ENCODE measurements around the gene TTC21B.
"Not testable (repeated sequence)": the region's sequence is repeated elsewhere in the genome, so short reads cannot be mapped to it uniquely, and the experiment has no call there.

TTC21B gene

DNA sequence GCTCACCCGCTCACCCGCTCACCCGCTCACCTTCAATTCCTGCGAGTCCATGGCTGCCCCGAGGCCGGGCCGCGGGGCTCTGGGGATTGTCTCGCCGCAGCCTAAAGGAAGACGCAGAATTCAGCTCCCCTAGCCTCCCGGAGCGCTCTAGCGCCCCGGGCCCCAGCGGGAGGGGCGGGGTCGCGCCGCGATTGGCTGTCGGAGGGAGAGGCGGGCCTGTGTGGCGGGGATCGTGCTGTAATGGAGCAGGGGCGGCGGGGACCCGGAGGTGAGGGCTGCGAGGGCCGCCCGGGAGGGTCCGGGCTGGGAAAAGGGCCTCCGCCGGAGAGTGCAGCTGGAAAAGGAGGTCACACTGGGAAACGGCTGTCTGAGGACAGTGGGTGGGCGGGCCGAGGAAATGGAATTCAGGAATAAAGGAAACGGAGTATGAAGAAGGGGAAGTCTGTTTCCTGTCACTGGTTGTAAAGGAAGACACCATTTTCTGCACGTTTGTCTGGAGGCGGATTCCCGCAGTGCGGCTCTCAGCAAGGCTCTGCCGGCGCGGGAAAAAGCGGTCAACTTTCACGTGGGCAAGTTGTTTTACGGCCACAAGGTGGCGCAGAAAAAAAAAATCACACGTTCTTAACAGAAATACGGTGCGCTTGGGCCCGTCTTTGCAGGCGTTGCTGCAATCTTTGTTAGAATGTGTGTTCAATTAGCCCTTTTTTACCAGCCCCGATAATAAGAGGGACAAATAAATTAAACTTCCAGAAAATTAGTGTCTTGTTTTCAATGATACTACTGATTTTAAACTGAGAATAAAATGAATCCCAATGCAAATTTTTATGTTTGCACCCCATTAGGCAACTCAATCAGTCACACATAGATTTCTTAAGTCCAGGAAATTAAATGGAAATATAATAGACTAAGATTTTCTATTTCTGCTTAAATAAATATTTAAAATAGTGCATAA, at the start of gene TTC21B:
Gene TTC21B (minus strand): TSS at position 122 of the 952 bp plus-strand sequence. CDS start 71 bp downstream, at position 51.
- H3K4me3 ChIP-seq (ENCODE audit: low read depth, low read length) = peak within 1 kb of the TSS; percentile 62

- H3K4me3 ChIP-seq (ENCODE audit: low read depth, low read length) = no peak overlapping the region
Observed at GRCh38 chr2:166000401-166000800, 46.8 kb upstream of the TTC21B start.

- no peak overlapping the region for H3K4me3 ChIP-seq (ENCODE audit: low read depth, low read length)
Observed at GRCh38 chr2:165990846-165991245, 37.3 kb upstream of the TTC21B start.

DNA sequence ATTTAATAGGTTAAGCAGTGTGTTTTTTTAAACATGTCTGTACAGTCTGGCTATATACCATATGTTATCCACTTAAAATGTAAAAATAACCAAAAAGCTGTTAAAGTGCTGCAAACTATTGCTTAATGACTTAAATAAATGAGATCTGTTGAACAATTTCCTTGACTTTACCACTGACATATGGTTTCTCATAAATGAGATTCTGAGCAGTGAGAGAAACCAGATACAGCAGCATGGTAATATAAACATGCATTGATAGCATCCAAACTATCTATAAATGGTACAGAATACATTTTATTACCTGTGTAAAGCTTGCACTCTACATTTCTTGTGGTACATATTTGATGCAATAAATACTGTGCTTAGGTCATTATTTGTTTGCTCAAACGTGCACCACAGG, 36.3 kb upstream of the TTC21B start:
- no peak overlapping the region for H3K4me3 ChIP-seq (ENCODE audit: low read depth, low read length)

GRCh38 chr2:165985120-165985519, 31.5 kb upstream of the TTC21B start:
- H3K4me3 ChIP-seq (ENCODE audit: low read depth, low read length) = no peak overlapping the region

DNA sequence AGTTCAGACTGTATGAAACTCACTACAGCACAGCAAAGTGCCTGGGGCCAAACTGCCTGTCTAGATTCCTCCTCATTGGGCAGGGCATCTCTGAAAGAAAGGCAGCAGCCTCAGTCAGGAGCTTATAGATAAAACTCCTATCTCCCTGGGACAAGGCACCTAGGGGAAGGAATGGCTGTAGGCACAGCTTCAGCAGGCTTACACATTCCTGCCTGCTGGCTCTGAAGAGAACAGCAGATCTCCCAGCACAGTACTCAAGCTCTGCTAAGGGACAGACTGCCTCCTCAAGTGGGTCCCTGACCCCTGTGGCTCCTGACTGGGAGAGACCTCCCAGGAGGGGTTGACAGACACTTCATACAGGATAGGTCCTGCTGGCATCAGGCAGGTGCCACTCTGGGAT, 18.6 kb upstream of the TTC21B start:
- not testable (repeated sequence) for H3K4me3 ChIP-seq (ENCODE audit: low read depth, low read length)

DNA sequence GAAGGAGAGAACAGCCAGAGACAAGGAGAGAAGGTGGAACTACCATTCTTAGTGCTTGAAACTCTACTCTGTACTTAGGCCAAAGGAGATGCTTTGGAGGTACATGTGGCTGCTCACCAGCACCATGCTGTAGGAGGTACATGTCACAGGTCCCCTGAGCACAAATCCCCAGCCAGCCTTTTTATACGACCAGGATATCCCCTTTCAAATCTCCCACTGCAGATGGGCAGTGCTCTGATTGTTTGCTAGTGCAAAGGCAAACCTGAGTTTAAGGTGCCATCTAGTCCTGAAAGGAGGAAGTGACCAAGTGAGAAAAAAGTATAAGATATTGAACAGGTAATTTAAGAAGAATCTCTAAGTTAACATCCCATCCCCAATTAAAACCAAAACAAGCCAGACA, 17.1 kb upstream of the TTC21B start:
- H3K4me3 ChIP-seq (ENCODE audit: low read depth, low read length) = no peak overlapping the region

DNA sequence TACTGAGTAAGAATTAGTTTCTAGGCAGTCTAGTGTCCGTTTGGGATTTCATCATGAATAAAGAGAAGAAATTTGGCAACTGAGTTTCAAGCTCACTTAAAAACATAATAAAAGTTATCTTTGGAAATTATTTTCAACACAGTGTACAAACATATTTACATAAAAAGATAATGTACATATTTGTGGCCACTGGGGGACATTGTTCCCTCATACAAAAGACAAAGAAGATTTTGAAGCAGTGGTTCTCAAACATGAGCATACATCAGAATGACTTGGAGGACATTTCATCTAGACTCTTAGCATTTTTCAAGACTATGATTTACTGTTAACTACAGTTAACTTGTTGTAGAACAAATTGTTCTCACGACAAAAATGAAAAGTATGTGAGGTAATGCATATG, 15.7 kb upstream of the TTC21B start:
- no peak overlapping the region for H3K4me3 ChIP-seq (ENCODE audit: low read depth, low read length)

GRCh38 chr2:165967746-165968145, 14.2 kb upstream of the TTC21B start:
- no peak overlapping the region for H3K4me3 ChIP-seq (ENCODE audit: low read depth, low read length)

- H3K4me3 ChIP-seq (ENCODE audit: low read depth, low read length) = no peak overlapping the region
Observed at GRCh38 chr2:165961818-165962217, 8.2 kb upstream of the TTC21B start.

DNA sequence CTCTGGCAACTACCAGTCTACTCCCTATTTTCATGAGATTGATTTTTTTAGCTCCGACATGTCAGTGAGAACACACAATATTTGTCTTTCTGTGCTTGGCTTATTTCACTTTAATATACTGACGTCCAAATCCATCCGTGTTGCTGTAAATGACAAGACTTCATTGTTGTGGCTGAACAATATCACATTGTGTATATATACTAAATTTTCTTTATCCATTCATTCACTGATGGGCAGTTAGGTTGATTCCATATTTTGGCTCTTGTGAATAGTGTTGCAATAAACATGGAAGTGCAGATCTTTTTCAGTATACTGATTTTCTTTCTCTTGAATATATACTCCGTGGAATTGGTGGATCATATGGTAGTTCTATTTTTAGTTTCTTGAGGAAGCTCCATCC, 5.8 kb upstream of the TTC21B start:
- H3K4me3 ChIP-seq (ENCODE audit: low read depth, low read length) = no peak overlapping the region

GRCh38 chr2:165958313-165958960, 4.9 kb upstream of the TTC21B start:
- no peak overlapping the region for H3K4me3 ChIP-seq (ENCODE audit: low read depth, low read length)

DNA sequence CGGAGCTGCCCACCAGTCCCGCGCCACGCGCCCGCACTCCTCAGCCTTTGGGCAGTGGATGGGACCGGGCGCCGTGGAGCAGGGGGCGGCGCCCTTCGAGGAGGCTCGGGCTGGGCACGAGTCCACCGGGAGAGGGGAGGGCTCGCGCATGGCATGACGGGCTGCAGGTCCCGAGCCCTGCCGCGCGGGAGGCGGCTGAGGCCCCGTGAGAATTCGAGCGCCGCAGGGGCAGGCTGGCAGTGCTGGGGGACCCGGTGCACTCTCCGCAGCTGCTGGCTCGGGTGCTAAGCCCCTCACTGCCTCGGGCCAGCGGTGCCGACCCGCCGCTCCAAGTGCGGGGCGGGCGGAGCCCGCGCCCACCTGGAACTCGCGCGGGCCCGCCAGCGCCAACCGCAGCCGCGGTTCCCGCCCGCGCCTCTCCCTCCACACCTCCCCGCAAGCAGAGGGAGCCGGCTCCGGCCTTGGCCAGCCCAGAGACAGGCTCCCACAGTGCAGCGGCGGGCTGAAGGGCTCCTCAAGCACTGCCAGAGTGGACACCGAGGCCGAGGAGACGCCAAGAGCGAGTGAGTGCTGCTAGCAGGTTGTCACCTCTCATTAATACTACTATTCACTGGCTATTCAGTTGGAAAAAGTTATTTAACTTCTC, 3.6 kb upstream of the TTC21B start:
- H3K4me3 ChIP-seq (ENCODE audit: low read depth, low read length) = no peak overlapping the region

GRCh38 chr2:165953306-165953654, 296 bp downstream of the TTC21B start:
- H3K4me3 ChIP-seq (ENCODE audit: low read depth, low read length) = peak overlapping the region; percentile 62

GRCh38 chr2:165952741-165953211, 800 bp downstream of the TTC21B start:
- peak overlapping the region; percentile 62 for H3K4me3 ChIP-seq (ENCODE audit: low read depth, low read length)

DNA sequence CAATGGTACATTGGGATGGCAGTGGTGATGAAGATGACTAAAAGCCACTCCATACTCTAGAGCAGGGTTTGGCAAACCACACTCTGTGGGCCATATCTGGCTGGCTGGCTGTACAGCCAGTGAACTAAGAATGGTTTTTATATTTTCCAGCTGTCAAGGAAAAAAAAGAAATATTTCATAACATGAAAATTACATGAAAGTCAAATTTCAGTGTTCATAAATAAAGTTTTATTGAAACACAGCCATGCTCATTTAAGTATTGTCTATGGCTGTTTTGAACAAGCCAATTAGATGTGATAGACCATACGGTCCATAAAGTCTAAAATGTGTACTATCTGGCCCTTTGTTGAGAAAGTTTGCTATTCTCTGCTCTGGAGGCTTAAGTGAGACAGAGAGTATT, 1.5 kb downstream of the TTC21B start:
- H3K4me3 ChIP-seq (ENCODE audit: low read depth, low read length) = no peak overlapping the region

DNA sequence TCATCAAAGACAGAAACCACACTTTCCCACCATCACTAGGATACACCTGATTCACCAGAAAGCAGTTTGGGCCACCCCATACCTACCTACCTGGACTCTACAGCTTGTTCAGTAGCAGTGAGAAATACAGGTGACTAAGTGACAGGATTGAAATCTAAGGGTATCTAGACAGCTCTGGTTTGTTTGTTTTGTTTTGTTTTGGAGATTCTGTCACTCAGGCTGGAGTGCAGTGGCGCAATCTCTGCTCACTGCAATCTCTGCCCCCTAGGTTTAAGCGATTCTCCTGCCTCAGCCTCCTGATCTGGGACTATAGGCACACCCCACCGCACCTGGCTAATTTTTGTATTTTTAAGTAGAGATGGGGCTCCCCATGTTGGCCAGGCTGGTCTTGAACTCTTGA, 3.1 kb downstream of the TTC21B start:
- no peak overlapping the region for H3K4me3 ChIP-seq (ENCODE audit: low read depth, low read length)

DNA sequence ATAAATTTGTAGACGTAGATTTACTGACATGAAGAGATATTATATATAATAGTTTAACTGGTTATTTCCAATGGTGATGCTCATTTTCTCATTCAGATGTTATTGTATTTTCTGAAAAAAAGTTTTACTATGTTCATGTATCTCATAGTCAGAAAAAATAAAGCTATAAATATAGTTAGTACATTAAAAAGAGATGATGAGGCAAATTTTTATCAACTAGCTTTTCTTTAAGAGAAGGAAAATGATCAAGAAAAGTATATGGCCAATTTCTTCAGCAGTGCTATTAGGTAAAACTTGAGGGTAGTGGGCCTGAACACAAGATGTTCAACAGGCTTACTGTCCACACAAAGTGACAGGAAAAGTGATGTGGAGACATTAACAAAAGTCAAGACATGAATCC, 11.7 kb downstream of the TTC21B start:
- no peak overlapping the region for H3K4me3 ChIP-seq (ENCODE audit: low read depth, low read length)

DNA sequence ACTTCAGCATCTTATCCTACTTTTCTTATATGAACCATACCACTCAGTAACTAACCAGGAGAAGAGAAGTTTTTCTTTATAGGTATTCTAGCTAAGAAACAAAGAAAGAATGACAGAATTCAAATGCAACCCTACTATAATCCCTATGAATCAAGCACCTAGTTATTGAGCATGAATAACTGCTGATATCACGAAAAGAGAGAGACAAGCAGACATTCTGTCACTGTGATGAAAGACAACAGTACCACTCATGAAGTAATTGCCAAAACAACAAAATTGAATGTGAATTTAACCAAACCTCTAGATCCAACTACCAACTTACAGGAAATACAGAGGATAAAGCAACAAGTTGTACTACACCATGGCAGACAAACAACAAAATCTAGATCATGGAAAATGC, 15.3 kb downstream of the TTC21B start:
- no peak overlapping the region for H3K4me3 ChIP-seq (ENCODE audit: low read depth, low read length)

DNA sequence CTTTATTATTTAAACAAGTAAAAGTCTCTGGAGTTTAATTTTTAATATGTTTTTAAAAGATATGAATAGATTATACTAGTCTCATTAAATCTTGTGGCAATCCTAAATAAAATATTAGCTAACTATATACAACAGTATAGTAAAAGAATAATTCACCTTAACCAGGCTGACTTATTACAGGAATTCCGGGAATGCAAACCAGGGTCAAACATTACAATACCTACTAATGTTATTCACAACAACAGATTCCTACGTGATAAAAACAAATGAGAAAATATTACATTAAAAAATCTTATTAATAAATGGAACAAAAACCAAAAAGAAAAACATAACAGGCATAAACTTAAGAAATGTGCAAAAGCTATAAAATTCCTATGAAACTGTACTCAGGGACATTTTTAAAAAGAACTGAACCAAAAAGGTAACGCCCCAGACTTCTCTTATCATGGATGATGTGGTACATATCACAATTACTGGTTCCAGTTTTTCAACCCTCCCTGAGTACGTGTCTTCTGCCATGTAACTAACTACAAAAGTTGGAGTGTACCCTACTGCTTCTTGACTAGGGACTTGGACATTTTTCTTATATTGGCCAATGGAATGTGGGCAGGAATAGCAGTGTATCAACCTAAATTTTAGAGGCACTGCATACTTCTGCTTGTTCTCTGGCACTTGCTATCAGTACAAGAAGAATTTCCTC, 20.2 kb downstream of the TTC21B start:
- no peak overlapping the region for H3K4me3 ChIP-seq (ENCODE audit: low read depth, low read length)

DNA sequence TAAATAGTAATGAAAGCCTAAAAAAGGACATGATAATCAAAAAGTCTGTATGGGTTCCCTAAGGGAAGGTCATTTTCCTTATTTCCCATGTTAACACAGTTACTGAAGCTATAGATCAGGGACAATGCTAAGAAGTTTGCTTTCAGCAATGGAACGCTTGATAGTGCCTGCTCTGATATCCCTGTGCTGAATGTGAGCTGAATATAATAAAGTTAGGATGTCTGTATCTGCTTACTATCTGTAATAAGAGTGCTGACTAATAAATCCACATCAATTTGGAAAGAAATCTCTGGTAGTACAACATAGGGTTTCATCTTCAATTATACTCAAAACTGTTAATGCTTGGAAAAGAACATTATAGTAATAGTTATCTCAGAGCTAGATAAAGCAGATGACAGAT, 25.8 kb downstream of the TTC21B start:
- H3K4me3 ChIP-seq (ENCODE audit: low read depth, low read length) = no peak overlapping the region
